Measurements from ENCODE around the gene ARHGAP26. TPM values are rescaled to one million over a fixed set of nuclear protein-coding genes. Genes with fewer than 3 reads are reported as not detected.

Gene ARHGAP26
- total and polyA plus RNA-seq, 2 of the 4 experiments (the other 2 are of a cell fraction) = 0.54 to 0.56 TPM

- Histone ChIP-seq H3K79me1 (ENCODE audit: low read depth in 1 of 2, low read length in 2 of 2) (peaks cover 0 to 18% of the 10 kb centered on the region in 2 experiments; a peak in 1 of 4 replicates), H3K4ac (ENCODE audit: low read depth, low read length) (peak overlapping the region; percentile 54), H3K18ac (ENCODE audit: low read depth, low read length) (peak overlapping the region; percentile 39; the same call in 1 of the 2 replicates), H3K36me3 (ENCODE audit: control insufficient read depth, insufficient read depth, low read length) (no peaks in the 10 kb centered on the region), H3K4me1 (ENCODE audit: control insufficient read depth, insufficient read depth, low read length) (peaks cover 28% of the 10 kb centered on the region), H2BK15ac (ENCODE audit: low read depth, low read length) (peak overlapping the region; percentile 36; the same call in 1 of the 3 replicates), H3K9ac (ENCODE audit: low read depth, low read length) (no peak overlapping the region), H4K5ac (ENCODE audit: low read depth, low read length) (no peak overlapping the region), H3K27ac (ENCODE audit: insufficient read depth, low read length) (no peak overlapping the region), H2BK20ac (ENCODE audit: low read depth, low read length) (peak overlapping the region; percentile 20; the same call in 1 of the 2 replicates), H3K4me3 (ENCODE audit: insufficient read depth, low read depth, low read length) (no peak overlapping the region), H2BK5ac (ENCODE audit: low read depth, low read length, poor library complexity, severe bottlenecking) (no peak overlapping the region), H3K56ac (ENCODE audit: extremely low read depth, insufficient read depth, low read length) (no peak overlapping the region), H2AK9ac (replicated peaks; ENCODE audit: low read depth, low read length, poor library complexity) (peak overlapping the region; percentile 45), H3K9me3 (ENCODE audit: control insufficient read depth, insufficient read depth, low read length) (no peaks in the 10 kb centered on the region), H3K27me3 (ENCODE audit: control insufficient read depth, insufficient read depth, low read length) (no peaks in the 10 kb centered on the region), H2AFZ (replicated peaks; ENCODE audit: low read length, poor library complexity) (no peak overlapping the region), H4K91ac (ENCODE audit: insufficient read depth, low read depth, low read length) (no peak overlapping the region; the same call in 1 of the 2 replicates), H3K9me1 (ENCODE audit: insufficient read depth, low read length) (peaks cover 39% of the 10 kb centered on the region), H4K8ac (ENCODE audit: low read depth in 2 of 2, low read length in 2 of 2) (peak overlapping the region in 1 of 2 experiments; percentile 49; a peak in 1 of 4 replicates), H3K23ac (ENCODE audit: low read depth, low read length) (no peak overlapping the region), H3K4me2 (ENCODE audit: low read depth, low read length) (no peak overlapping the region), H2AK5ac (ENCODE audit: low read depth, low read length) (peak overlapping the region; percentile 95), H3K14ac (replicated peaks; ENCODE audit: low read depth, low read length) (peak overlapping the region; percentile 65; the same call in 1 of the 2 replicates), H2BK120ac (ENCODE audit: low read depth, low read length) (peak overlapping the region; percentile 61; the same call in 1 of the 2 replicates), H4K20me1 (ENCODE audit: insufficient read depth, low read length) (no peaks in the 10 kb centered on the region)
- no CpG with 5 or more reads among the region's 2 CpGs for WGBS, 2 experiments (ENCODE audit: extremely low coverage in 2 of 2, insufficient read length in 1 of 2)
- no peak for TF ChIP-seq MAFK (IDR thresholded peaks at IDR 0.05; ENCODE audit: low read depth, low read length)
- TF ChIP-seq RFX5 (IDR thresholded peaks at IDR 0.05; ENCODE audit: low read depth, low read length) = no peak
- no peak for TF ChIP-seq RAD21 (IDR thresholded peaks at IDR 0.05; ENCODE audit: low read length)
- TF ChIP-seq, protein P1, sequence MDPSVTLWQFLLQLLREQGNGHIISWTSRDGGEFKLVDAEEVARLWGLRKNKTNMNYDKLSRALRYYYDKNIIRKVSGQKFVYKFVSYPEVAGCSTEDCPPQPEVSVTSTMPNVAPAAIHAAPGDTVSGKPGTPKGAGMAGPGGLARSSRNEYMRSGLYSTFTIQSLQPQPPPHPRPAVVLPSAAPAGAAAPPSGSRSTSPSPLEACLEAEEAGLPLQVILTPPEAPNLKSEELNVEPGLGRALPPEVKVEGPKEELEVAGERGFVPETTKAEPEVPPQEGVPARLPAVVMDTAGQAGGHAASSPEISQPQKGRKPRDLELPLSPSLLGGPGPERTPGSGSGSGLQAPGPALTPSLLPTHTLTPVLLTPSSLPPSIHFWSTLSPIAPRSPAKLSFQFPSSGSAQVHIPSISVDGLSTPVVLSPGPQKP (IDR thresholded peaks at IDR 0.05; ENCODE audit: borderline replicate concordance, low read depth, low read length) = no peak
- TF ChIP-seq USF2 (IDR thresholded peaks at IDR 0.05; ENCODE audit: low read depth, low read length) = no peak
- no TSS peak for BruUV-seq (replicated peaks)
- ChIA-PET POLR2A (ENCODE audit: unreplicated experiment) (no interaction called here), CTCF (no interaction called here)
- intact Hi-C loops (cut with micrococcal nuclease) = no loop called here
- ATAC-seq (ENCODE audit: low read depth) (no peak), DNase-seq (peak; percentile 26)
- dilution Hi-C loops (cut with HindIII; ENCODE audit: low sequenced_read_pairs, unreplicated experiment) = no loop called here
- in situ Hi-C loops (cut with MboI; ENCODE audit: low sequenced_read_pairs) = no loop called here
Measured at GRCh38 chr5:142829801-142830220, 59.6 kb downstream of the ARHGAP26 start.
